A549 (cell line): Measurements from ENCODE around the gene PPP3CA.

ENCODE experiments used
- CBX8 ChIP-seq: fragments of 200-600 bp; sonication (generic); IDR thresholded peaks from 2 replicates; pipeline ENCODE4 v1.6.1; 2016
- EHMT2 ChIP-seq: fragments of 200-600 bp; sonication (generic); IDR thresholded peaks from 2 replicates; pipeline ENCODE4 v1.6.1; 2016; ENCODE audit warnings: antibody characterized with exemption, low read depth, mild to moderate bottlenecking, moderate library complexity
- JUN ChIP-seq, 2 experiments: fragments of >200 bp; sonication (Bioruptor Twin); formaldehyde crosslinking; IDR thresholded peaks; 2 replicates in 1 of 2; 3 replicates in 1 of 2; pipeline ENCODE4 v1.6.1; 2016 to 2017
- KDM1A ChIP-seq: fragments of 200-600 bp; sonication (generic); IDR thresholded peaks from 2 replicates; pipeline ENCODE4 v1.6.1; 2016; ENCODE audit warnings: low read depth, mild to moderate bottlenecking
- KDM5A ChIP-seq: fragments of 200-600 bp; sonication (generic); IDR thresholded peaks from 2 replicates; pipeline ENCODE4 v1.6.1; 2016; ENCODE audit warnings: antibody characterized with exemption, mild to moderate bottlenecking
- MAFK ChIP-seq: fragments of 450-650 bp; IDR thresholded peaks from 2 replicates; pipeline ENCODE4 v1.6.1; 2014; ENCODE audit not compliant: partially characterized antibody
- NPAS2 ChIP-seq: fragments of 250-450 bp; sonication (Bioruptor Pico); IDR thresholded peaks from 2 replicates; pipeline ENCODE4 v1.8.0; 2022; ENCODE audit warnings: mild to moderate bottlenecking, moderate library complexity, borderline replicate concordance
- POLR2A ChIP-seq: IDR thresholded peaks from 2 replicates; pipeline ENCODE4 v1.6.1; 2012; ENCODE audit warnings: mild to moderate bottlenecking, low read length
- POLR2AphosphoS2 ChIP-seq: conservative IDR thresholded peaks from 2 replicates; pipeline ENCODE4 v1.6.1; 2012; ENCODE audit warnings: low read length, improper control_type of control experiment, inconsistent platforms
- RAD21 ChIP-seq, 2 experiments: fragments of >200 bp in 1 of 2; sonication (Bioruptor Twin) in 1 of 2; formaldehyde crosslinking in 1 of 2; IDR thresholded peaks in 1 of 2; conservative IDR thresholded peaks in 1 of 2; 2 replicates in 1 of 2; 3 replicates in 1 of 2; pipeline ENCODE4 v1.6.1; 2012 to 2018; ENCODE audit warnings: inconsistent platforms in 1 of 2
- TF ChIP-seq, protein P1 (sequence below): fragments of >200 bp; sonication (Bioruptor Twin); formaldehyde crosslinking; IDR thresholded peaks from 3 replicates; pipeline ENCODE4 v1.5.1; 2016
- TF ChIP-seq, protein P2 (sequence below): IDR thresholded peaks from 2 replicates; pipeline ENCODE4 v1.6.1; 2012
- TF ChIP-seq, protein P3 (sequence below): fragments of 200-600 bp; sonication (generic); IDR thresholded peaks from 2 replicates; pipeline ENCODE4 v1.6.1; 2016; ENCODE audit warnings: antibody characterized with exemption, mild to moderate bottlenecking, moderate library complexity

DNA sequence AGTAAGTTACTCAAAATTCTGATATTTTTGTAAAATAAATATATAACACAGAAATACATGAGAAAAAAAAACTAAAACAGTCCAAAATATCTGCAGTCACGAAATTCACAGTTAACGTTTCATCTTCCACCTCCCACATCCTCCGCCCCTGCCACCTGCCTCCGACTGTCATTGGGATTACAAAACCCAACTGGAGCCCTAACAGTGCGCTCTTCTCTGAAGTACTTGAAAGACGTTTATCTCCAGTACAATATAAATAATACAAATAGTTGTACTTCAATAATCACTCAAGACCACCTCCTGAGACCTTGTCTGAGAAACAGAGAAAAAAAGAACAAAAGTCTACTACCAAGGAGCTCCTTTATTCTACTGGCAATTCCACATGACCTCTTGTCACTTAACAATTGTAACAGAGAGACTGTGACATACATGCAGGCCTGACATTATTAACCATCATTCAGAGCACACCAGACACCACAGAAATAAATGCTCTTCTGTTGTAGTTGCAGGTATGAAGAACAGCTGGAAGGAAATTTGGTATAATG lies 280.6 kb downstream of the PPP3CA start:
- no peak for TF ChIP-seq MAFK
- no peak for TF ChIP-seq KDM5A
- TF ChIP-seq, protein P1, sequence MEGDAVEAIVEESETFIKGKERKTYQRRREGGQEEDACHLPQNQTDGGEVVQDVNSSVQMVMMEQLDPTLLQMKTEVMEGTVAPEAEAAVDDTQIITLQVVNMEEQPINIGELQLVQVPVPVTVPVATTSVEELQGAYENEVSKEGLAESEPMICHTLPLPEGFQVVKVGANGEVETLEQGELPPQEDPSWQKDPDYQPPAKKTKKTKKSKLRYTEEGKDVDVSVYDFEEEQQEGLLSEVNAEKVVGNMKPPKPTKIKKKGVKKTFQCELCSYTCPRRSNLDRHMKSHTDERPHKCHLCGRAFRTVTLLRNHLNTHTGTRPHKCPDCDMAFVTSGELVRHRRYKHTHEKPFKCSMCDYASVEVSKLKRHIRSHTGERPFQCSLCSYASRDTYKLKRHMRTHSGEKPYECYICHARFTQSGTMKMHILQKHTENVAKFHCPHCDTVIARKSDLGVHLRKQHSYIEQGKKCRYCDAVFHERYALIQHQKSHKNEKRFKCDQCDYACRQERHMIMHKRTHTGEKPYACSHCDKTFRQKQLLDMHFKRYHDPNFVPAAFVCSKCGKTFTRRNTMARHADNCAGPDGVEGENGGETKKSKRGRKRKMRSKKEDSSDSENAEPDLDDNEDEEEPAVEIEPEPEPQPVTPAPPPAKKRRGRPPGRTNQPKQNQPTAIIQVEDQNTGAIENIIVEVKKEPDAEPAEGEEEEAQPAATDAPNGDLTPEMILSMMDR = no peak
- no peak for TF ChIP-seq JUN (IDR thresholded peaks at IDR 0.05)
- no peak for TF ChIP-seq RAD21 (conservative IDR thresholded peaks at IDR 0.05 in 1 of 2, IDR thresholded peaks at IDR 0.05 in 1 of 2)
- TF ChIP-seq NPAS2 = no peak
- TF ChIP-seq, protein P2, sequence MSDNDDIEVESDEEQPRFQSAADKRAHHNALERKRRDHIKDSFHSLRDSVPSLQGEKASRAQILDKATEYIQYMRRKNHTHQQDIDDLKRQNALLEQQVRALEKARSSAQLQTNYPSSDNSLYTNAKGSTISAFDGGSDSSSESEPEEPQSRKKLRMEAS = no peak
- TF ChIP-seq EHMT2 = no peak
- TF ChIP-seq CBX8 = no peak
- no peak for TF ChIP-seq KDM1A
- TF ChIP-seq POLR2A = no peak
- TF ChIP-seq, protein P3, sequence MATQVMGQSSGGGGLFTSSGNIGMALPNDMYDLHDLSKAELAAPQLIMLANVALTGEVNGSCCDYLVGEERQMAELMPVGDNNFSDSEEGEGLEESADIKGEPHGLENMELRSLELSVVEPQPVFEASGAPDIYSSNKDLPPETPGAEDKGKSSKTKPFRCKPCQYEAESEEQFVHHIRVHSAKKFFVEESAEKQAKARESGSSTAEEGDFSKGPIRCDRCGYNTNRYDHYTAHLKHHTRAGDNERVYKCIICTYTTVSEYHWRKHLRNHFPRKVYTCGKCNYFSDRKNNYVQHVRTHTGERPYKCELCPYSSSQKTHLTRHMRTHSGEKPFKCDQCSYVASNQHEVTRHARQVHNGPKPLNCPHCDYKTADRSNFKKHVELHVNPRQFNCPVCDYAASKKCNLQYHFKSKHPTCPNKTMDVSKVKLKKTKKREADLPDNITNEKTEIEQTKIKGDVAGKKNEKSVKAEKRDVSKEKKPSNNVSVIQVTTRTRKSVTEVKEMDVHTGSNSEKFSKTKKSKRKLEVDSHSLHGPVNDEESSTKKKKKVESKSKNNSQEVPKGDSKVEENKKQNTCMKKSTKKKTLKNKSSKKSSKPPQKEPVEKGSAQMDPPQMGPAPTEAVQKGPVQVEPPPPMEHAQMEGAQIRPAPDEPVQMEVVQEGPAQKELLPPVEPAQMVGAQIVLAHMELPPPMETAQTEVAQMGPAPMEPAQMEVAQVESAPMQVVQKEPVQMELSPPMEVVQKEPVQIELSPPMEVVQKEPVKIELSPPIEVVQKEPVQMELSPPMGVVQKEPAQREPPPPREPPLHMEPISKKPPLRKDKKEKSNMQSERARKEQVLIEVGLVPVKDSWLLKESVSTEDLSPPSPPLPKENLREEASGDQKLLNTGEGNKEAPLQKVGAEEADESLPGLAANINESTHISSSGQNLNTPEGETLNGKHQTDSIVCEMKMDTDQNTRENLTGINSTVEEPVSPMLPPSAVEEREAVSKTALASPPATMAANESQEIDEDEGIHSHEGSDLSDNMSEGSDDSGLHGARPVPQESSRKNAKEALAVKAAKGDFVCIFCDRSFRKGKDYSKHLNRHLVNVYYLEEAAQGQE = no peak
- no peak for TF ChIP-seq POLR2AphosphoS2
